HepG2 (cell line): ENCODE measurements around the gene WDR81. TPM values are rescaled to one million over a fixed set of nuclear protein-coding genes. Genes with fewer than 3 reads are reported as not detected.

ENCODE experiments used
- CSRNP1 ChIP-seq: sonication (generic); formaldehyde crosslinking; IDR thresholded peaks from 2 replicates; pipeline ENCODE4 v1.8.1; 2023; ENCODE audit warnings: mild to moderate bottlenecking, missing genetic modification reagents
- ELF1 ChIP-seq: sonication (generic); formaldehyde crosslinking; IDR thresholded peaks from 2 replicates; pipeline ENCODE4 v1.4.0; 2020; ENCODE audit warnings: missing genetic modification reagents
- FOXA3 ChIP-seq: IDR thresholded peaks from 2 replicates; pipeline ENCODE4 v1.6.1; 2016; ENCODE audit warnings: missing genetic modification reagents, missing compliant biosample characterization
- GLMP ChIP-seq: sonication (generic); formaldehyde crosslinking; IDR thresholded peaks from 2 replicates; pipeline ENCODE4 v1.9.0; 2021; ENCODE audit warnings: missing genetic modification reagents, mild to moderate bottlenecking, borderline replicate concordance
- HNF1A ChIP-seq, 2 experiments: sonication (generic) in 1 of 2; formaldehyde crosslinking in 1 of 2; IDR thresholded peaks; 2 replicates each; pipeline versions ENCODE4 v1.4.0 to v1.6.1; 2016 to 2020; ENCODE audit warnings: borderline replicate concordance in 1 of 2, low read depth in 1 of 2, mild to moderate bottlenecking in 1 of 2, missing genetic modification reagents in 1 of 2
- HOXA3 ChIP-seq: sonication (generic); formaldehyde crosslinking; IDR thresholded peaks from 2 replicates; pipeline ENCODE4 v1.5.0; 2020; ENCODE audit warnings: missing genetic modification reagents
- PLRG1 ChIP-seq: fragments of 450-650 bp; conservative IDR thresholded peaks from 2 replicates; pipeline ENCODE4 v1.6.1; 2016
- RFX5 ChIP-seq: IDR thresholded peaks from 2 replicates; pipeline ENCODE4 v1.6.1; 2011; ENCODE audit warnings: low read depth, low read length, improper control_type of control experiment
- SPEN ChIP-seq: sonication (generic); formaldehyde crosslinking; IDR thresholded peaks from 2 replicates; pipeline ENCODE4 v1.5.1; 2020; ENCODE audit warnings: low read depth, mild to moderate bottlenecking, missing genetic modification reagents
- SUZ12 ChIP-seq: fragments of 150-350 bp; IDR thresholded peaks from 2 replicates; pipeline ENCODE4 v1.6.1; 2014; ENCODE audit warnings: low read depth, low read length
- TBX2 ChIP-seq: sonication (generic); formaldehyde crosslinking; IDR thresholded peaks from 2 replicates; pipeline ENCODE4 v1.5.0; 2020; ENCODE audit warnings: missing genetic modification reagents, mild to moderate bottlenecking, borderline replicate concordance
- TERF1 ChIP-seq: sonication (generic); formaldehyde crosslinking; IDR thresholded peaks from 2 replicates; pipeline ENCODE4 v1.8.0; 2022; ENCODE audit warnings: mild to moderate bottlenecking, missing genetic modification reagents, moderate library complexity
- THAP9 ChIP-seq: sonication (generic); formaldehyde crosslinking; IDR thresholded peaks from 2 replicates; pipeline ENCODE4; 2020; ENCODE audit warnings: missing genetic modification reagents, mild to moderate bottlenecking, borderline replicate concordance
- YEATS4 ChIP-seq: sonication (generic); formaldehyde crosslinking; IDR thresholded peaks from 2 replicates; pipeline ENCODE4 v1.4.0; 2020; ENCODE audit warnings: missing genetic modification reagents, borderline replicate concordance
- ZFY ChIP-seq: sonication (generic); formaldehyde crosslinking; IDR thresholded peaks from 2 replicates; pipeline ENCODE4 v1.4.0; 2020; ENCODE audit warnings: missing genetic modification reagents
- ZNF768 ChIP-seq: sonication (generic); formaldehyde crosslinking; IDR thresholded peaks from 2 replicates; pipeline ENCODE4 v1.4.0; 2020; ENCODE audit warnings: missing genetic modification reagents
- ZNF773 ChIP-seq: sonication (generic); formaldehyde crosslinking; IDR thresholded peaks from 2 replicates; pipeline ENCODE4 v1.4.0; 2020; ENCODE audit warnings: missing genetic modification reagents, borderline replicate concordance
- polyA plus RNA-seq, 8 experiments: library from polyadenylated mRNA; depleted of rRNA in 3 of 8; stranded (reverse) in 7 of 8; unstranded in 1 of 8; fragments of >200 nt; fragmentation: Illumina TruSeq in 4 of 8; extraction: Trizol in 4 of 8; gene quantifications; 2 replicates each; pipeline versions ENCODE4 v1.2.1 to v1.2.3, GENCODE V29; 2011 to 2016; ENCODE audit warnings: low read depth in 4 of 8, missing spikeins in 1 of 8, mixed read lengths in 1 of 8; ENCODE audit not compliant: insufficient read depth in 1 of 8
- total RNA-seq, 5 experiments: library from RNA; depleted of rRNA; stranded (reverse); fragments of >200 nt; fragmentation: Illumina TruSeq; extraction: Trizol; gene quantifications; 2 replicates each; pipeline ENCODE4 v1.2.3, GENCODE V29; 2016; ENCODE audit warnings: low read depth in 1 of 5

The WDR81 gene
- total and polyA plus RNA-seq, 2 of the 13 experiments (the other 11 are each of a cell fraction or from before 2014, with no cell fraction given) = 9.1 to 16.7 TPM

- TF ChIP-seq THAP9 (CRISPR knock-in tag) = peak; percentile 53; the same call in 1 of the 2 replicates
- TF ChIP-seq HNF1A (IDR thresholded peaks at IDR 0.05; ENCODE audit: low read depth) = no peak
- peak; percentile 13; the same call in 1 of the 2 replicates for TF ChIP-seq HNF1A (CRISPR knock-in tag; IDR thresholded peaks at IDR 0.05; ENCODE audit: borderline replicate concordance)
- TF ChIP-seq ZNF768 = peak; percentile 76; the same call in 1 of the 2 replicates
- peak; percentile 71 for TF ChIP-seq SPEN (CRISPR knock-in tag)
- TF ChIP-seq HOXA3 (CRISPR knock-in tag) = peak; percentile 89
- no peak for TF ChIP-seq TERF1 (CRISPR knock-in tag)
- TF ChIP-seq SUZ12 = peak; percentile 71
- no peak for TF ChIP-seq GLMP (CRISPR knock-in tag)
- no peak for TF ChIP-seq PLRG1
- peak; percentile 77 for TF ChIP-seq YEATS4
- peak; percentile 26; the same call in 1 of the 2 replicates for TF ChIP-seq ELF1 (CRISPR knock-in tag)
- TF ChIP-seq TBX2 (CRISPR knock-in tag) = peak; percentile 74
- TF ChIP-seq FOXA3 (CRISPR knock-in tag) = no peak; the same call in 1 of the 2 replicates
- TF ChIP-seq CSRNP1 = no peak
- TF ChIP-seq RFX5 = peak; percentile 63; the same call in 1 of the 2 replicates
- TF ChIP-seq ZNF773 (CRISPR knock-in tag) = no peak
- peak; percentile 30; the same call in 1 of the 2 replicates for TF ChIP-seq ZFY (CRISPR knock-in tag)
These were observed 8.2 kb upstream of the WDR81 start (continued) for GRCh38 chr17:1716076-1716911.
